HG02840 (cell line): Measurements from ENCODE around the gene MBNL2.

Experiments
- ATAC-seq: cut with Tn5 transposase; IDR thresholded peaks from one replicate; pipeline ENCODE4 v1.9.1; 2021; ENCODE audit warnings: mild to moderate bottlenecking, moderate library complexity, moderate number of reproducible peaks; ENCODE audit not compliant: unreplicated experiment, low FRiP score

MBNL2 gene

DNA sequence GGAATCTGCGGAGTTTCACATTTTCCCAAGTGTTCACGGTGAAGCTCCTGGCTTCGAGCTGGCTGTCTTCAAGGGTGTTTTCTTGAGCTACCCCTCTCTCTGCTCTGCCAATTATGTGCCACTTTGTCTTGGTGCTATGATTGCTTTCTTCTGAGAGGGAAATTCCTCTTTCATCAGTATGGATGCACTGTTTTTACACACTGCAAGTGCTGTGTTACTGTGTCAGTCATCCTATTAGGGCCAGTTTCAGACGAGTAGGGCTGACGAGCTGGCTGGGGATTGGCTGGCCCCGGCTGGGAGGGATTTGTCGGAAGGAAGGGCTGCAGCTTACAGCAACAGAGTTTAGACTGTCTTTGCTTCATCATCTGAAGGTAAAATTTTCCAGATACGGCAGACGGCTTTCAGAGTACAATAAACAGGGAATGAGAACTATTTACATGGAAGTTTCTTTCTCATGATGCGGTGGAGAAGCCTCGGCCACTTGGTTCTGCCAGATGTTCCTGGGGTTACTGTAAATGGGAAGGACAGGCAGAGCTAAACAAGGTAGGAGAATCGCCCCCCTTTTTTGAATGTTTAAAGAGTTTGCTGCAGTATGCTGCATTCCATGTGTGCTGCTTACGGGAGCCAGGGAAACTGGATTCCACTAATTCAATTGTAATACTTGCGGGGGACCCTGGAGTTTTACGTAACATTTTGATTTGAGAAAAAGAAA is at the start of gene MBNL2:
MBNL2 (plus strand) TSS at position 345 of the 712 bp plus-strand sequence. CDS start 53,903 bp downstream, outside the sequence.
- ATAC-seq, result peak; percentile 97

- ATAC-seq, result no peak
Observed at GRCh38 chr13:97174638-97175037, 47.5 kb upstream of the MBNL2 start.

DNA sequence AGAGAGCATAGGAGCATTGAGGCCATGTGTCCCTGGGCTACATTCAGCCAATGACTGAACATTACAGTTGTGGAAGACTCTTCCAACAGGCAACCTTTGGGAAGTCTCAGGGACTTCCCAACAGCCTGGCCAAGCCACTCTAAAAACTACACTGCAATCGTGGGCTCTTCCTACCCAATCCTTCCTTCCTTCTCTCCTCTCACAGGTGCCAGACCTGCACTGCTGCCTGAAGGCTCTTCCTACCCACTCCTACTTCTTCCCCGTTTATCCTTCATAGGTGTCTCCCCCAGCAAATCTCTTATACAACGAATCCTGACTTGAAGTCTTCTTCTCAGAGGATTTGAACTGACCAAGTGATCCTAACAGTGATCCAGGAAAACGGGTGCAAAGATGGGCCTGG is 47.1 kb upstream of the MBNL2 start:
- no peak for ATAC-seq

DNA sequence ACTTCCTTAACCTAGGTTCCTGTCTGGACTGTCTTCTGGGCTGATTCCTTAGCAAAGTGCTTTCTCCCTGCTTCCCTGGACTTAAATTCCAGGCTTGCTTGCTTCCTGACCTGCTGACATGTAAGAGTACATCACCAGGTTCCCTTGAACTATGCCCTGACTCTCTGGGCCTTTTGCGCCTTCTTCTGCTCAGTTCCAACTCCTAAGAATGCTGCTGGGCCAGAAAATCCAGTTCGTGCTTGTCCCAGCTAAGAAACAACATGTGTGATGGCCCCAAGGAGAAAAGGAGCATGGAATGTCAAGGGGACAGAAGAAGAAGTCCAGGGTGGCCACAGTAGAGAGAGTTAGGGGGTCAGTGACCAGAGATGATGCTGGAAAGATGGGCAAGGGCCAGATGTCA is 42.6 kb upstream of the MBNL2 start:
- ATAC-seq, result no peak

DNA sequence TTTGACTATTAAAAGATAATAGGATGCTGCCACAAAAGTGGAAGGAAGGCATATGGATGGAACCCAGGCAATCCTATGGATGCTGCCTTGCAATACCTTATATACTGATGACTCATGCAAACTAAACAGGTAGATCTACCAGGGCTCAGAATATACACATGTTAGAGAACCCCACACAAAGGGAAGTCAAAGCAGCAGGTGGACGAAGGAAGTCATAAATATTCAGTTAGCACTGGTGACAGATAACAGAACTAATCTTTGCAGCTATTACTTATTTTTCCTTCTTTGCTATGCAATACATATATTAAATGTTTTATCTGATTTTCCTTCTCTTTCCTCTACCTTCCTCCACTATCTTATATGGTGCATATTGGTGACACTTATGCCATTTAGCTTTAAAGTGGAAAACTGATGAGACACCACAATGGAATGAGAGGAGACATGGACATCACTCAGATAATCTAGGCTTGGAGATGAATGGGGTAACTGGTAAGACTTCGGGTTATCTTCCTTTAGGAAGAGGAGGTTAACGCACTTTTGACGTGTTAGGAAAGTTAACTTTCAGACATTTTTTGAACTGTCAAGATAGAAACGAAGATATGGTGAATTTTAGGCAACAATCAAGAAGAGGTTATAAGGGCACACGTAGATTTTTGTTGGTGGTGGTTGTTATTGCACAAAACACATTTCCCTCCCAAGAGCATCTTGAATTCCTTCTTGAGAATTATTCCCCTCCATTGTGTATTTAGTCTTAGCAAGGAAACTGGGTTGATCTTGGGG is 39.8 kb upstream of the MBNL2 start:
- ATAC-seq, result no peak

GRCh38 chr13:97185291-97185690 is 36.8 kb upstream of the MBNL2 start:
- no peak for ATAC-seq

- ATAC-seq, result no peak
Observed at GRCh38 chr13:97185751-97186150, 36.4 kb upstream of the MBNL2 start.

GRCh38 chr13:97188207-97188606 is 33.9 kb upstream of the MBNL2 start:
- no peak for ATAC-seq

- ATAC-seq, result no peak
Observed at GRCh38 chr13:97189928-97190327, 32.2 kb upstream of the MBNL2 start.

GRCh38 chr13:97191142-97191541 is 31.0 kb upstream of the MBNL2 start:
- no peak for ATAC-seq

- ATAC-seq, result no peak
Observed at GRCh38 chr13:97191615-97192014, 30.5 kb upstream of the MBNL2 start.

- no peak for ATAC-seq
Observed at GRCh38 chr13:97192166-97192565, 30.0 kb upstream of the MBNL2 start.

GRCh38 chr13:97193577-97193976 is 28.6 kb upstream of the MBNL2 start:
- no peak for ATAC-seq

DNA sequence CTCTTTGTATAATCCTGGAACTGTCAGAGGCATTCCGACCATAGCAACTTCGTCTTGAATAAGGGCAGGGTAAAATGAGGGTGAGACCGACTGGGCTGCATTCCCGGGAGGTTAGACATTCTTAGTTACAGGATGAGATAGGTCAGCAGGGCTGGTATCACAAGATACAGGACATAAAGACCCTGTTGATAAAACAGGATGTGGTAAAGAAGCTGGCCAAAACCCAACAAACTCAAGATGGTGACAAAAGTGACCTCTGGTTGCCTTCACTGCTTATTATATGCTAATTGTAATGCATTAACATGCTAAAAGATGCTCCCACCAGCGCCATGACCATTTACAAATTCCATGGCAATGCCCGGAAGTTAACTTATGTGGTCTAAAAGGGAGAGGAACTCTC is 27.7 kb upstream of the MBNL2 start:
- ATAC-seq, result no peak

DNA sequence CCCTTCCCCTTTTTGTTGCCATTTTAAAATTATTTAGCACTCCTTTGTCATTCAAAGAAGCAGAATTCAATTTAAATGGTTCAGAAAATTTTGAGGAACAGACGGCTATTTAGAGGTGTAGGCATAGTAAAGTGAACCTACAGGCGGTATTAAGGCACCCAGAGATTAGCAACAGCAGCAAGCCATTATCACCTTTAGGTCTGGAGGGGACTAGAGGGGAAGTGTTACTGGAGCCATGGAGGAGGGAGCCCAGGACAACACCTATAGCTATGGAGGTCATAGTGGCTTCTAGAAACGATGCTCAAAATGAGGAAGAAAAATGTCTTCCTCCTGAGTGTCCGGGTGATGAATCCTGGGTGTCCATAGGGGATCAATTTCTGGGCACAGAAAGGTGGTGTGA is 25.8 kb upstream of the MBNL2 start:
- ATAC-seq, result no peak

DNA sequence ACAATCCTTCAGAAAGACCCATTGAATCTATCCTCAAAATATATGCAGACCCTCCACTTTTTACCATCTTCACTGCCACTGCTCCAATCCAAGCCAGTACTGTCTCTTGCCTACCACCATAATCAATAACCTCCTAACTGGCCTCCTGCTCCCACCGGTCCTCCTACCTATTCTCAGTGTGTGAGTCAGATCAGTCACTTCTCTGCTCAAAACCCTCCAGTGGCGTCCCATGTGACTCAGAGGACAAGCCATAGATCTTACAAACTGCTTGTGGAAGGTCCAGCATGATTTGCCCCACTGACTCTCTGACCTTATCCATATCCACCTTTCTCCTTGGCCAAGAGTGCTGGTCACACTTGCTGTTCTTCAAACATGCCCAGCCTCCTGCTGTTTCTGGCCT is 23.4 kb upstream of the MBNL2 start:
- no peak for ATAC-seq

DNA sequence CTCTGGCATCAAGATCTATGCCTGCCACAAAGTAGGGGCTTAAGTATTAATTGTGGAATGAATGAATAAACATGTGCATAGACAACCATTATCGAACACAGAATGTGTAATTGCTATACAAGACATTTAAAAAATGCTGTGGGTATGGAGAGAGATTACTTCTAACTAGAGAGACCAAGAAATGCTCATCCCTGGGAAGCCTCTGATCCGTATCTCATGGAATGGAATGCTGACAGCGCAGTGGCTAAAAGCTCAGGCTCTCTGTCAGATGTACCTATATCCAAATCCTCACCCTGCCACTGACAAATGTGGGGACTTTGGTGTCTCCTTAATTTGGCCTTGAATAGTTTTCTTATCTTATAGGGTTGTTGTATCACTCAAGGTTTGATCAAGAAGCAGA is 22.7 kb upstream of the MBNL2 start:
- ATAC-seq, result no peak

GRCh38 chr13:97200081-97200942 is 21.8 kb upstream of the MBNL2 start:
- no peak for ATAC-seq

GRCh38 chr13:97202761-97203160 is 19.4 kb upstream of the MBNL2 start:
- ATAC-seq, result no peak

- ATAC-seq, result no peak
Observed at GRCh38 chr13:97205465-97205864, 16.7 kb upstream of the MBNL2 start.

GRCh38 chr13:97205982-97206381 is 16.2 kb upstream of the MBNL2 start:
- ATAC-seq, result no peak
